Stimulated activated CD4-positive, alpha-beta T cell treated with anti-CD3 and anti-CD28 coated beads, Interleukin-4, amount 100 ng/mL, for 48 hours (primary cell): ENCODE data around the gene CPNE2.
"Not testable (repeated sequence)": the region's sequence is repeated elsewhere in the genome, so short reads cannot be mapped to it uniquely, and the experiment has no call there.

Experiments
- DNase-seq, 2 donors: peaks; one replicate each; pipeline ENCODE4 v3.0.0-alpha.2; 2020; ENCODE audit warnings: low read depth in 2 of 2

CPNE2 gene

GRCh38 chr16:57098188-57098841 lies 5.9 kb downstream of the CPNE2 start:
- DNase-seq = no peak

GRCh38 chr16:57099965-57100364 lies 7.6 kb downstream of the CPNE2 start:
- DNase-seq = not testable (repeated sequence)

- DNase-seq = no peak
Observed at GRCh38 chr16:57100445-57100844, 8.1 kb downstream of the CPNE2 start.

- no peak for DNase-seq
Observed at GRCh38 chr16:57102888-57103851, 10.8 kb downstream of the CPNE2 start.

- no peak for DNase-seq
Observed at GRCh38 chr16:57104706-57105105, 12.3 kb downstream of the CPNE2 start.

- DNase-seq = no peak
Observed at GRCh38 chr16:57105184-57105583, 12.8 kb downstream of the CPNE2 start.

GRCh38 chr16:57106767-57107166 lies 14.4 kb downstream of the CPNE2 start:
- no peak for DNase-seq

- DNase-seq = no peak
Observed at GRCh38 chr16:57107321-57107922, 15.0 kb downstream of the CPNE2 start.

GRCh38 chr16:57108432-57108831 lies 16.0 kb downstream of the CPNE2 start:
- DNase-seq = no peak

- not testable (repeated sequence) for DNase-seq
Observed at GRCh38 chr16:57109259-57110105, 17.1 kb downstream of the CPNE2 start.

GRCh38 chr16:57110937-57111336 lies 18.6 kb downstream of the CPNE2 start:
- no peak for DNase-seq

GRCh38 chr16:57111420-57111819 lies 19.0 kb downstream of the CPNE2 start:
- DNase-seq = no peak

- DNase-seq = no peak
Observed at GRCh38 chr16:57112403-57113041, 20.1 kb downstream of the CPNE2 start.

GRCh38 chr16:57113042-57113453 lies 20.7 kb downstream of the CPNE2 start:
- no peak for DNase-seq

- no peak for DNase-seq
Observed at GRCh38 chr16:57113664-57114063, 21.3 kb downstream of the CPNE2 start.

- DNase-seq = no peak
Observed at GRCh38 chr16:57115168-57115513, 22.8 kb downstream of the CPNE2 start.

- no peak for DNase-seq
Observed at GRCh38 chr16:57115514-57116182, 23.3 kb downstream of the CPNE2 start.

GRCh38 chr16:57118461-57119084 lies 26.2 kb downstream of the CPNE2 start:
- DNase-seq = no peak

- DNase-seq = no peak
Observed at GRCh38 chr16:57123216-57123973, 31.0 kb downstream of the CPNE2 start.
